Mucosa of descending colon (tissue), 3 donors: ENCODE data around the gene KIF17. TPM values are rescaled to one million over a fixed set of nuclear protein-coding genes. Genes with fewer than 3 reads are reported as not detected.
A peak's percentile ranks its signal among the peaks of the same experiment; 100 is the strongest.
"Not testable (repeated sequence)": the region's sequence is repeated elsewhere in the genome, so short reads cannot be mapped to it uniquely, and the experiment has no call there.

ENCODE experiments used
- ATAC-seq: fragments of 200-7000 bp; cut with Tn5 transposase; one replicate; pipeline ENCODE4 v1.9.1; 2020; ENCODE audit warnings: mild to moderate bottlenecking, moderate library complexity
- DNase-seq, 3 donors: peaks; one replicate each; pipeline ENCODE4 v3.0.0-alpha.2; 2020
- H3K36me3 ChIP-seq: fragments of 200-600 bp; one replicate; pipeline ENCODE4 v1.8.0; 2021; ENCODE audit warnings: low read depth, mild to moderate bottlenecking
- H3K4me1 ChIP-seq: fragments of 200-600 bp; one replicate; pipeline ENCODE4 v1.8.0; 2021; ENCODE audit warnings: low read depth, mild to moderate bottlenecking
- H3K4me3 ChIP-seq: fragments of 200-600 bp; one replicate; pipeline ENCODE4 v1.8.0; 2021; ENCODE audit warnings: mild to moderate bottlenecking
- H3K9me3 ChIP-seq: fragments of 200-600 bp; one replicate; pipeline ENCODE4 v1.8.0; 2021; ENCODE audit warnings: mild to moderate bottlenecking
- CTCF ChIP-seq: fragments of 200-600 bp; IDR thresholded peaks from one replicate; pipeline ENCODE4 v1.8.0; 2022; ENCODE audit warnings: antibody characterized with exemption, mild to moderate bottlenecking
- intact Hi-C, 2 donors: fragments of 100-400 bp; cut with DNase I in 1 of 2; cut with micrococcal nuclease in 1 of 2; formaldehyde crosslinking; loops; one replicate each; pipeline versions ENCODE4 v1.11.0 to v1.11.1; 2022; cut with DNase I, micrococcal nuclease
- total RNA-seq, 3 donors: library from RNA; stranded (reverse); fragmentation: NEBNext Ultra II Directional in 2 of 3; extraction: Animal tissue kit (Norgen Biotek cat#: 25700) in 2 of 3; gene quantifications; one replicate each; pipeline versions ENCODE4 v1.2.1 to v1.2.4, GENCODE V29; 2021 to 2023
- donor health status: DM: no; HTN: no; CAD: no; lungs with moderate emphysema.
- donor health status: DM: no; HTN: no; CAD: no.
- donor health status: DM: no; HTN: yes; CAD: no.

The KIF17 gene
- total RNA-seq, 3 donors from 2014 or later = 0.20 to 0.63 (median 0.53) TPM

- intact Hi-C loops = no loop called here
- no peak for TF ChIP-seq CTCF
- Histone ChIP-seq H3K4me3 (no peak overlapping the region), H3K36me3 (no peaks in the 10 kb centered on the region), H3K4me1 (peaks cover 8% of the 10 kb centered on the region), H3K9me3 (no peaks in the 10 kb centered on the region)
- no peak for ATAC-seq
- no peak for DNase-seq
Measured at GRCh38 chr1:20721117-20722061, 3.6 kb upstream of the KIF17 start.

DNA sequence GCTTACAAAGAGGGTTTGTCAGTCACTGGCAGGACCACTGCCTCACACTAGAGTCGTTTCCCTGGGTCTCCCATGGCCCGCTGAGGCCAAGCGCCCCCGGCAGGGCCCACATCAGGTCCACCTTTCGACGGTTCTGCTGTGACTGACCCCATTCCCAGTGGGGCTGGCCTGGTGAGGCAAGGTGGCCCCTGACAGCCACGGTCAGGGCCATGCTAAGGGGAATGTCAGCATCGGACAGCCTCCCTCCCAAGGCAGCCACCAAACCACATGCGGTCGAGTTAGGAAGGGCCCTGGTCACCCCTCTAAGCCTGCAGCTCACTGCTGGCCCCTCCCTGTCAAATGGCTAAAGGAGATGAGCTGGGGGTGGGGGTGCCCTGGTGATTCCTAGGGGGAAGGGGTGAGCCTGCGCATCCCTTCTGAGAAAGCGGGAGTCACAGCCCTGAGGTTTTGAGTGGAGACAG, 2.9 kb upstream of the KIF17 start:
- Histone ChIP-seq H3K4me1 (peaks cover 8% of the 10 kb centered on the region), H3K4me3 (no peak overlapping the region), H3K9me3 (no peaks in the 10 kb centered on the region), H3K36me3 (no peaks in the 10 kb centered on the region)
- intact Hi-C loops = no loop called here
- no peak for TF ChIP-seq CTCF
- DNase-seq = no peak
- no peak for ATAC-seq

- no peak for TF ChIP-seq CTCF
- Histone ChIP-seq H3K4me3 (no peak overlapping the region), H3K9me3 (no peaks in the 10 kb centered on the region), H3K4me1 (peaks cover 8% of the 10 kb centered on the region), H3K36me3 (no peaks in the 10 kb centered on the region)
- peak in 1 of 3 donors; percentile 3 for DNase-seq
- intact Hi-C loops = no loop called here
- ATAC-seq = no peak
Measured at GRCh38 chr1:20719871-20720620, 2.2 kb upstream of the KIF17 start.

- Histone ChIP-seq H3K4me3 (no peak overlapping the region), H3K4me1 (peaks cover 8% of the 10 kb centered on the region), H3K9me3 (no peaks in the 10 kb centered on the region), H3K36me3 (no peaks in the 10 kb centered on the region)
- peak in 1 of 3 donors; percentile 2 for DNase-seq
- ATAC-seq = no peak
- intact Hi-C loops = no loop called here
- TF ChIP-seq CTCF = no peak
Measured at GRCh38 chr1:20719261-20719660, 1.5 kb upstream of the KIF17 start.

DNA sequence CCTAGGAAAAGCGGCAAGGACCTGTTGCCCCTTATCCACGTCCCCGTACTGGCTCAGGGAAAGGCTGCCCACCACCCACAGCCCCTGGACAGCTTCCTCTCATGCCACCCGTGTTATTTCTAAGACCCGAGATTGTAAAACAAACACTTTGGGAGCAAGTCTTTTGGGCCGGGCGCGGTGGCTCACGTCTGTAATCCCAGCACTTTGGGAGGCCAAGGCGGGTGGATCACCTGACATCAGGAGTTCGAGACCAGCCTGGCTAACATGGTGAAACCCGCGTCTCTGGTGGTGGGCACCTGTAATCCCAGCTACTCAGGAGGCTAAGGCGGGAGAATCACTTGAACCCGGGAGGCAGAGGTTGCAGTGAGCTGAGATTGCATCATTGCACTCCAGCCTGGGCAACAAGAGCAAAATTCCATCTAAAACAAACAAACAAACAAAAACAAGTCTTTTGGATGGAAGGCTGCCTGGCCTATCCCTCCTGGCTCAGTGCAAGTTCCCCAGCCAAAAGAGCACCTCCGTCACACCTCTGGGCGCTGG, 606 bp upstream of the KIF17 start:
- peak in 1 of 3 donors; percentile 11 for DNase-seq
- H3K36me3 ChIP-seq, H3K9me3 ChIP-seq, intact Hi-C loops, ATAC-seq, H3K4me3 ChIP-seq, H3K4me1 ChIP-seq: not testable (repeated sequence)
